HG03097 (cell line): ENCODE data around the gene COL9A3.
"Not testable (repeated sequence)": the region's sequence is repeated elsewhere in the genome, so short reads cannot be mapped to it uniquely, and the experiment has no call there.

Source experiments
- ATAC-seq: cut with Tn5 transposase; IDR thresholded peaks from one replicate; pipeline ENCODE4 v1.9.1; 2021; ENCODE audit not compliant: unreplicated experiment, low FRiP score

The COL9A3 gene

GRCh38 chr20:62852841-62853240, 36.0 kb downstream of the COL9A3 start:
- ATAC-seq = no peak

- ATAC-seq = not testable (repeated sequence)
Observed at GRCh38 chr20:62853304-62853703, 36.5 kb downstream of the COL9A3 start.

DNA sequence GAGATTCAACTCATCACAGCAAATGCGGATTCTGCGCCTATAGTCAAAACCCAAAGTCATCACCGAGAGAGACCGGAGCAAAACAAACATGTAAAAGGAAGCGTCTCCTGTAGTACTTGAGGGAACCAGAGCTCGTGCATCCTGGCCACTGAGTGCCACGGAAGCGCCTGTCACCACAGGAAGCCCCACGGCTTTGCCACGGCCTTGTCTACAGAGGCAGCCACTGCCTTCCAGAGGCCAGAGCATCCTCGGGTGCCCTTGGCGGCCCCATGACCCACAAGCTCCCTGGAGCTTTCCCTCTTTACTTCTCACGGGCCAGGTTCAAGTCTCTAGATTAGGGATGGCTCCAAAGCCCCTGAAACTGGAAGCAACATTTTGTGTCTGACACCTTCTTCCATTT, 37.3 kb downstream of the COL9A3 start:
- no peak for ATAC-seq

- ATAC-seq = no peak
Observed at GRCh38 chr20:62855120-62855519, 38.3 kb downstream of the COL9A3 start.

GRCh38 chr20:62856931-62857619, 40.2 kb downstream of the COL9A3 start:
- no peak for ATAC-seq

DNA sequence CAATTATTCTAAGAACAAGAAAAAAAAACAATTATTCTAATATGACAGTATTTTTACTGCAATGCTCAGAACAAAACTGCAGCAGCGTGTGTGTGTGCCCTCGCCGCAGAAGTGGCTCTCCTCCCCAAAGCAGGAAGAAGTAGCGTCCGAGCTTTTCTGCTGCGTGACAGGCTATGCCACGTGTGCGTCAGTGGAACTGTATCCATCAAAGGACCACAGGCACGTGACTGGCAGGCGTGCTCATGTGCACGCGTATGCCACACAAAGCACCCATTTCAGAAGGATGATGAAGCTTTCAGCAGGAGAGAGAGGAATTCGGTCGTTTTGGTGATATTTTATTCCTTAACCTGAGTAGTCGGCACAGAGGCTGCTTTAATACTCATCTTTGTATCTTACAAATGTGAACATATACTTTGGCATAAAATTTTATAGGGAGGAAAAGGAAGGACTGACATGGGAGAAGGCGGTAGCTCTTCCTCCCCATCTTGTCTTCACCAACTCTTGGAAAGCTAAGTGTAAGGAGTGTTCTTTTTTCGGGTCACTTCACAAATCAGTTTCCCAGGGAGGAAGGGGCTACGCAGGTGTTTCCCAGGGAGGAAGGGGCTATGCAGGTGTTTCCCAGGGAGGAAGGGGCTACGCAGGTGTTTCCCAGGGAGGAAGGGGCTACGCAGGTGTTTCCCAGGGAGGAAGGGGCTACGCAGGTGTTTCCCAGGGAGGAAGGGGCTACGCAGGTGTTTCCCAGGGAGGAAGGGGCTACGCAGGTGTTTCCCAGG, 41.4 kb downstream of the COL9A3 start:
- no peak for ATAC-seq

DNA sequence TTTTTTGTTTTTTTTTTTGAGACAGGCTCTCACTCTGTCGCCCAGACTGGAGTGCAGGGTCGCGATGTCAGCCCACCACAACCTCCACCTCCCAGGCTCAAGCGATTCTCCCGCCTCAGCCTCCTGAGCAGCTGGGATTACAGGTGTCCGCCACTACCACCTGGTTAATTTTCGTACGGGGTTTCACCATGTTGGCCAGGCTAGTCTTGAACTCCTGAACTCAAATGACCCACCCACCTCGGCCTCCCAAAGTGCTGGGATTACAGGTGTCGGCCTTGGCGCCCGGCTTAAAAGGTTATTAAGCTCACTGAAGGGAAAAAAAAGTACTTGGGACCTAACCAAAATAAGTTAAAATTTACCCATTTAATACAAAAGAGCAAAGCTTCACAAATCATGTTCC, 42.9 kb downstream of the COL9A3 start:
- no peak for ATAC-seq

GRCh38 chr20:62860391-62860923, 43.6 kb downstream of the COL9A3 start:
- no peak for ATAC-seq

DNA sequence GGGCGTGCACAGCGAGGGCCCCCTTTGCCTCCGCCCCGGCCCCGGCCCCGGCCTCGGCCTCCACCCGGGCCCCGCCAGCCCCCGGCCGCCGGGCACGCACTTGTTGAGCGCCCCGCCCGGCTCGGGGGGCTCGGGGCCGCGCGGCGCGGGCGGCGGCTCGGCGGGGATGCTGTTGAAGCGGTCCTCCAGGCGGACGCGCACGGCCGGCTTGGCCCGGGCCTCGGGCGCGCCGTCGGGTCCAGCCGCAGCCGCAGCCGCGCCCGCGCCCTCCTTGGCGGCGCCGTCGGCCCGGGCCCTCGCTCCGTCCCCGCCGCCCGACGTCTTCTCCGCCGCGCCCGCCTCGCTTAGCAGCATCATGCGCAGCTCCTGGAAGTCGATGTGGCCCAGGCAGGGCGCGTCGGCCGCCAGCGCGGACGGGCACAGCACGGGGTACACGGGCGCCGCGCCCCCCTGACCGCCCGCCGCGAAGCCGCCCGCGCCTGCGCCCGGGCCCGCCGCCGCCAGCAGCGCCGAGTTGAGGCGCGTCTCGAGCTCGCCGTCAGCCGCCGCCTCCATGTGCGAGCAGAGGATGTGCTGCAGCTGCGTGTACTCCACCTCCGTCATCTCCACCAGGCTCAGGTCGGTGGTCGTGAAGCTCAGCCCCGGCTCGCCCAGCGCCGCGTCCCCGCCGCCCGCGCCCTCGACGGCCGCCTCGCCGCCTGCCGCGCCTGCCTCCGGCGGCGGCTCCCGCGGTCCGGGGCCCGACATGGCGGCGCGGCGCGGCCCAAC, 44.3 kb downstream of the COL9A3 start:
- ATAC-seq = peak; percentile 21

GRCh38 chr20:62861726-62862336, 45.0 kb downstream of the COL9A3 start, which contains the start of gene TCFL5:
Gene TCFL5, minus strand, starts transcription at chr20:62861822. Its CDS starts 152 bp downstream, at chr20:62861670.
- ATAC-seq = peak; percentile 67

DNA sequence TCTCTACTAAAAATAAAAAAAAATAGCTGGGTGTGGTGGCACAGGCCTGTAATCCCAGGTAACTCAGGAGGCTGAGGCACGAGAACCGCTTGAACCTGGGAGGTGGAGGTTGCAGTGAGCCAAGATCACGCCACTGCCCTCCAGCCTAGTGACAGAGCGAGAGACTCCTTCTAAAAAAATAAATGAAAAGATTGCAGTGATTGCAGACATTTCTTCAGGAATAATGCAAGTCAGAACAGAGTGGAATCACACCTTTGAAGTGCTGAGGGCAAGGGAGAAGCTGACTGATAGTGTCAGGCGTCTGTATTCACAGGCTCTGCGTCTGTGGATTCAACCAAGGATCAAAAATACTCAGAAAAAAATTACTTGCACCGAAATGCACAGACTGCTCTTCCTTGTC, 47.4 kb downstream of the COL9A3 start:
- no peak for ATAC-seq

- ATAC-seq = no peak
Observed at GRCh38 chr20:62872184-62872847, 55.5 kb downstream of the COL9A3 start.

DNA sequence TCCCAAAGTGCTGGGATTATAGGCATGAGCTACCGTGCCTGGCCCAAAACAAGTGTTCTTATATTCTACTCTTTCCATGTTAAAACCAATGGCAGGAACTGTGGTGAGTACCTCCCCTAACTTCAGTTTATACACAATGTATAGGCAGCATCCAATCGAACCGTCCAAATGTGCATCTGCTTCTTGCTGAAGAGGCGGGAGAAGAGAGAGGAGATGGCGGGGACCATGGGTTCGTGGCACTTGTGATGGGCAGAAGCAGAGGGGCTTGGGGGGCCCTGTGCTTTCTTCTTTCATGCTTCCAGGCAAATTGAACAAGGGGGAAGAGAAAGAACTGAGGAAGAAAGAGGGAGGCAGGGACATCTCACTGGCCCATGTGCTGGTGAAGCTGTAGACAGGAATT, 56.0 kb downstream of the COL9A3 start:
- no peak for ATAC-seq

- ATAC-seq = no peak
Observed at GRCh38 chr20:62873280-62873679, 56.4 kb downstream of the COL9A3 start.

GRCh38 chr20:62873681-62874031, 56.8 kb downstream of the COL9A3 start:
- not testable (repeated sequence) for ATAC-seq

DNA sequence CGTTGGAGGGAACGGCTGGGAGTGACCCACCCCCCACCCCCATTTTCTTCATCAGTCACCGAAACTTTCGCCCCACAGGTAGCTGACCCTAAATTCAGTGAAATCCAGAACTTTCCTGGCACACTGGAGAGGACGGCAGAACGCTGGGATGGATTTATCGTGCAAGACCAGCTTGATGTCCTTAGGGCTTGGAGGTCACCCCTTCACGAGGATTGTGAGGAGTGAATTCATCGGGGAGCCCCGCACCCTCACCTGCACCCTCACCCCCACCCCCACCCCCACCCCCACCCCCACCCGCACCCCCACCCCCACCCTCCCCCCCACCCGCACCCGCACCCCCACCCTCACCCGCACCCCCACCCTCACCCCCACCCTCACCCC, 58.1 kb downstream of the COL9A3 start:
- ATAC-seq = no peak

- no peak for ATAC-seq
Observed at GRCh38 chr20:62875419-62876361, 58.8 kb downstream of the COL9A3 start.

GRCh38 chr20:62876501-62876901, 59.7 kb downstream of the COL9A3 start:
- no peak for ATAC-seq
